Smooth muscle cell (in vitro differentiated cells): ENCODE measurements around the gene HCLS1. TPM values are rescaled to one million over a fixed set of nuclear protein-coding genes. Genes with fewer than 3 reads are reported as not detected.
"Not testable (repeated sequence)": the region's sequence is repeated elsewhere in the genome, so short reads cannot be mapped to it uniquely, and the experiment has no call there.

ENCODE experiments used
- DNase-seq: peaks from one replicate; lab custom pipeline; 2025; ENCODE audit not compliant: unreplicated experiment; lab: John Stamatoyannopoulos, UW
- H2AFZ ChIP-seq: fragments of 200-600 bp; sonication (generic); 2 replicates; pipeline ENCODE4 v1.6.0; 2016; ENCODE audit warnings: antibody characterized with exemption, low read depth, mild to moderate bottlenecking
- H3F3A ChIP-seq: fragments of 200-600 bp; sonication (generic); 2 replicates; pipeline ENCODE4 v1.6.0; 2017; ENCODE audit warnings: antibody characterized with exemption, low read depth
- H3K27ac ChIP-seq: fragments of 200-600 bp; sonication (generic); 2 replicates; pipeline ENCODE4 v1.5.1; 2016; ENCODE audit warnings: low read depth, mild to moderate bottlenecking
- H3K27me3 ChIP-seq: fragments of 200-600 bp; sonication (generic); 2 replicates; pipeline ENCODE4 v1.6.1; 2016; ENCODE audit warnings: low read depth, mild to moderate bottlenecking
- H3K36me3 ChIP-seq: fragments of 200-600 bp; sonication (generic); 2 replicates; pipeline ENCODE4 v1.5.1; 2016; ENCODE audit warnings: low read depth
- H3K4me1 ChIP-seq: fragments of 200-600 bp; sonication (generic); 2 replicates; pipeline ENCODE4 v1.5.1; 2016; ENCODE audit warnings: low read depth
- H3K4me2 ChIP-seq: fragments of 200-600 bp; sonication (generic); 2 replicates; pipeline ENCODE4 v1.6.0; 2016; ENCODE audit warnings: mild to moderate bottlenecking
- H3K4me3 ChIP-seq: fragments of 200-600 bp; sonication (generic); 2 replicates; pipeline ENCODE4 v1.5.1; 2016; ENCODE audit warnings: mild to moderate bottlenecking
- H3K79me2 ChIP-seq: fragments of 200-600 bp; sonication (generic); 2 replicates; pipeline ENCODE4 v1.6.0; 2016; ENCODE audit warnings: low read depth, mild to moderate bottlenecking
- H3K9ac ChIP-seq: fragments of 200-600 bp; sonication (generic); 2 replicates; pipeline ENCODE4 v1.6.0; 2016; ENCODE audit warnings: low read depth
- H3K9me3 ChIP-seq: fragments of 200-600 bp; sonication (generic); replicated peaks from 2 replicates; pipeline ENCODE4 v1.5.1; 2016; ENCODE audit warnings: low read depth
- H4K20me1 ChIP-seq: fragments of 200-600 bp; sonication (generic); 2 replicates; pipeline ENCODE4 v1.6.0; 2016; ENCODE audit warnings: low read depth
- CTCF ChIP-seq: fragments of 200-600 bp; sonication (generic); IDR thresholded peaks from 2 replicates; pipeline ENCODE4 v1.5.1; 2017; ENCODE audit warnings: borderline replicate concordance, mild to moderate bottlenecking, antibody characterized with exemption; ENCODE audit not compliant: insufficient read depth, poor library complexity, severe bottlenecking
- WGBS: methylation state at CpG from one replicate; pipeline ENCODE4 v1.1.7; 2016; ENCODE audit warnings: low lambda C conversion rate; 5-methylcytosine and 5-hydroxymethylcytosine counted together
- polyA plus RNA-seq: library from polyadenylated mRNA; unstranded; fragments of >200 nt; fragmentation: Nextera tagmentation; extraction: Ambion mirVana; gene quantifications from 2 replicates; pipeline ENCODE4 v1.2.1, GENCODE V29; 2016
- total RNA-seq: library from RNA; depleted of rRNA; stranded (reverse); fragments of >200 nt; gene quantifications from 2 replicates; pipeline ENCODE4 v1.2.3, GENCODE V29; 2014

The HCLS1 gene
- total and polyA plus RNA-seq, 2 experiments from 2014 or later, result 2.7 to 3.5 TPM

- Histone ChIP-seq H2AFZ (no peak overlapping the region), H3K9ac (no peak overlapping the region), H3K27me3 (no peaks in the 10 kb centered on the region), H3K9me3 (no peaks in the 10 kb centered on the region), H3K79me2 (no peaks in the 10 kb centered on the region), H4K20me1 (no peaks in the 10 kb centered on the region), H3K4me1 (no peaks in the 10 kb centered on the region), H3F3A (no peaks in the 10 kb centered on the region), H3K4me3 (no peak overlapping the region), H3K27ac (no peak overlapping the region), H3K36me3 (no peaks in the 10 kb centered on the region), H3K4me2 (no peak overlapping the region)
- 88% methylated on average over 2 of the region's 2 CpGs for WGBS
- no peak for TF ChIP-seq CTCF
- no peak for DNase-seq
Measured at GRCh38 chr3:121604759-121605158, 55.9 kb downstream of the HCLS1 start.

GRCh38 chr3:121601212-121601812 is 59.4 kb downstream of the HCLS1 start:
- Histone ChIP-seq H3K9me3 (no peaks in the 10 kb centered on the region), H3K4me3 (no peak overlapping the region), H3K4me1 (no peaks in the 10 kb centered on the region), H4K20me1 (no peaks in the 10 kb centered on the region), H2AFZ (no peak overlapping the region), H3K79me2 (no peaks in the 10 kb centered on the region), H3K27ac (no peak overlapping the region), H3K4me2 (no peak overlapping the region), H3F3A (no peaks in the 10 kb centered on the region), H3K27me3 (no peaks in the 10 kb centered on the region), H3K9ac (no peak overlapping the region), H3K36me3 (no peaks in the 10 kb centered on the region)
- DNase-seq, result no peak
- 56% methylated on average over 4 of the region's 4 CpGs for WGBS
- no peak for TF ChIP-seq CTCF

- not testable (repeated sequence) for H3K79me2 ChIP-seq, H3K27me3 ChIP-seq, H3K27ac ChIP-seq, H3F3A ChIP-seq, H3K4me2 ChIP-seq, H3K4me1 ChIP-seq, H3K9ac ChIP-seq, H2AFZ ChIP-seq, H4K20me1 ChIP-seq, H3K36me3 ChIP-seq, H3K9me3 ChIP-seq, H3K4me3 ChIP-seq, DNase-seq
- WGBS, result 100% methylated on average over 2 of the region's 2 CpGs
Measured at GRCh38 chr3:121599900-121600299, 60.8 kb downstream of the HCLS1 start.

- H4K20me1 ChIP-seq, result no peaks in the 10 kb centered on the region
- H3K27ac ChIP-seq, result no peak overlapping the region
- H3K36me3 ChIP-seq, result no peaks in the 10 kb centered on the region
- H3K9ac ChIP-seq, result no peak overlapping the region
- no peaks in the 10 kb centered on the region for H3K79me2 ChIP-seq
- no peak overlapping the region for H3K4me3 ChIP-seq
- H3K9me3 ChIP-seq, result no peaks in the 10 kb centered on the region
- H3K4me1 ChIP-seq, result no peaks in the 10 kb centered on the region
- H3K4me2 ChIP-seq, result no peak overlapping the region
- DNase-seq, result no peak
- no peaks in the 10 kb centered on the region for H3K27me3 ChIP-seq
- H2AFZ ChIP-seq, result no peak overlapping the region
- H3F3A ChIP-seq, result no peaks in the 10 kb centered on the region
- TF ChIP-seq CTCF, result no peak
- 91% methylated on average over 2 of the region's 2 CpGs for WGBS
Measured at GRCh38 chr3:121598564-121598963, 62.1 kb downstream of the HCLS1 start.
